ENCODE measurements around the gene CHCHD4.

GRCh38 chr3:14064910-14065309 is 59.8 kb downstream of the CHCHD4 start:
- TF ChIP-seq CTCF (conservative IDR thresholded peaks at IDR 0.05; ENCODE audit: low read depth, low read length) = no peak
- no peak for TF ChIP-seq EZH2 (IDR thresholded peaks at IDR 0.05; ENCODE audit: low read length, unreplicated experiment)

All from PC-3 (cell line).